Loucy (cell line): ENCODE results near the gene EIF6.

ENCODE experiments used
- H2AFZ ChIP-seq: fragments of 200-600 bp; sonication (generic); 2 replicates; pipeline ENCODE4 v1.6.0; 2016; ENCODE audit warnings: antibody characterized with exemption, mild to moderate bottlenecking, low read length, moderate library complexity
- H3F3A ChIP-seq: fragments of 200-600 bp; 2 replicates; pipeline ENCODE4 v1.6.0; 2016; ENCODE audit warnings: antibody characterized with exemption, low read depth, mild to moderate bottlenecking
- H3K27me3 ChIP-seq: fragments of 200-600 bp; sonication (generic); 2 replicates; pipeline ENCODE4 v1.6.1; 2014; ENCODE audit warnings: low read length, mild to moderate bottlenecking; ENCODE audit not compliant: insufficient read depth, poor library complexity, severe bottlenecking
- H3K36me3 ChIP-seq: fragments of 200-600 bp; sonication (generic); 2 replicates; pipeline ENCODE4 v1.6.1; 2016; ENCODE audit warnings: low read length; ENCODE audit not compliant: insufficient read depth
- H3K4me1 ChIP-seq: fragments of 200-600 bp; sonication (generic); 2 replicates; pipeline ENCODE4 v1.5.1; 2014; ENCODE audit warnings: low read length, mild to moderate bottlenecking; ENCODE audit not compliant: insufficient read depth, poor library complexity, severe bottlenecking
- H3K4me2 ChIP-seq: fragments of 200-600 bp; sonication (generic); 2 replicates; pipeline ENCODE4 v1.6.0; 2014; ENCODE audit warnings: antibody characterized with exemption, low read length, low read depth, mild to moderate bottlenecking; ENCODE audit not compliant: poor library complexity, severe bottlenecking
- H3K4me3 ChIP-seq: fragments of 200-600 bp; sonication (generic); 2 replicates; pipeline ENCODE4 v1.5.1; 2014; ENCODE audit warnings: low read length, mild to moderate bottlenecking, mixed read lengths; ENCODE audit not compliant: poor library complexity, severe bottlenecking
- H3K79me2 ChIP-seq: fragments of 200-600 bp; sonication (generic); 2 replicates; pipeline ENCODE4 v1.6.1; 2014; ENCODE audit warnings: low read length; ENCODE audit not compliant: insufficient read depth
- H3K9ac ChIP-seq: fragments of 200-600 bp; sonication (generic); 2 replicates; pipeline ENCODE4 v1.6.0; 2014; ENCODE audit warnings: mild to moderate bottlenecking, low read depth, low read length, moderate library complexity; ENCODE audit not compliant: poor library complexity, severe bottlenecking
- H3K9me2 ChIP-seq: fragments of 200-600 bp; sonication (generic); replicated peaks from 2 replicates; pipeline ENCODE4 v1.6.1; 2016; ENCODE audit warnings: low read depth, low read length, mixed read lengths
- H3K9me3 ChIP-seq: fragments of 200-600 bp; sonication (generic); 2 replicates; pipeline ENCODE4 v1.6.1; 2014; ENCODE audit warnings: mild to moderate bottlenecking, antibody characterized with exemption, low read length, low read depth; ENCODE audit not compliant: insufficient read depth
- H4K20me1 ChIP-seq: fragments of 200-600 bp; sonication (generic); 2 replicates; pipeline ENCODE4 v1.6.0; 2014; ENCODE audit warnings: antibody characterized with exemption, low read length, mild to moderate bottlenecking; ENCODE audit not compliant: insufficient read depth, poor library complexity, severe bottlenecking
- CTCF ChIP-seq: fragments of 200-600 bp; sonication (generic); conservative IDR thresholded peaks from 2 replicates; pipeline ENCODE4 v1.5.1; 2014; ENCODE audit warnings: mild to moderate bottlenecking, antibody characterized with exemption, low read length
- EZH2phosphoT487 ChIP-seq: fragments of 200-600 bp; IDR thresholded peaks from 2 replicates; pipeline ENCODE4 v1.6.1; 2018; ENCODE audit warnings: antibody characterized with exemption, mild to moderate bottlenecking, moderate library complexity, borderline replicate concordance

Gene EIF6

GRCh38 chr20:35319192-35319870, 34.8 kb upstream of the EIF6 start:
- Histone ChIP-seq H3K4me1 (peaks cover 7% of the 10 kb centered on the region), H3K36me3 (no peaks in the 10 kb centered on the region), H3K79me2 (no peaks in the 10 kb centered on the region), H3K9me2 (no peaks in the 10 kb centered on the region), H3K27me3 (no peaks in the 10 kb centered on the region), H3K9ac (no peak overlapping the region), H3K4me2 (no peak overlapping the region), H3F3A (no peaks in the 10 kb centered on the region), H4K20me1 (no peaks in the 10 kb centered on the region), H3K9me3 (no peaks in the 10 kb centered on the region), H2AFZ (no peak overlapping the region), H3K4me3 (no peak overlapping the region)
- TF ChIP-seq CTCF (no peak), EZH2phosphoT487 (no peak)

GRCh38 chr20:35318502-35319157, 34.1 kb upstream of the EIF6 start:
- no peak overlapping the region for H3K4me3 ChIP-seq
- H3K4me1 ChIP-seq: peaks cover 7% of the 10 kb centered on the region
- no peaks in the 10 kb centered on the region for H3K36me3 ChIP-seq
- no peaks in the 10 kb centered on the region for H3K9me2 ChIP-seq
- H3K4me2 ChIP-seq: no peak overlapping the region
- H3K9me3 ChIP-seq: no peaks in the 10 kb centered on the region
- H3K27me3 ChIP-seq: no peaks in the 10 kb centered on the region
- H2AFZ ChIP-seq: no peak overlapping the region
- H3F3A ChIP-seq: no peaks in the 10 kb centered on the region
- H3K79me2 ChIP-seq: no peaks in the 10 kb centered on the region
- H3K9ac ChIP-seq: no peak overlapping the region
- H4K20me1 ChIP-seq: no peaks in the 10 kb centered on the region
- TF ChIP-seq EZH2phosphoT487: no peak
- no peak for TF ChIP-seq CTCF

- H4K20me1 ChIP-seq: no peaks in the 10 kb centered on the region
- H3K4me1 ChIP-seq: peaks cover 9% of the 10 kb centered on the region
- TF ChIP-seq EZH2phosphoT487 (no peak), CTCF (no peak)
- H3K4me3 ChIP-seq: no peak overlapping the region
- no peaks in the 10 kb centered on the region for H3K9me2 ChIP-seq
- no peak overlapping the region for H2AFZ ChIP-seq
- H3F3A ChIP-seq: no peaks in the 10 kb centered on the region
- H3K4me2 ChIP-seq: no peak overlapping the region
- H3K9ac ChIP-seq: no peak overlapping the region
- H3K79me2 ChIP-seq: no peaks in the 10 kb centered on the region
- H3K9me3 ChIP-seq: no peaks in the 10 kb centered on the region
- H3K36me3 ChIP-seq: no peaks in the 10 kb centered on the region
- H3K27me3 ChIP-seq: no peaks in the 10 kb centered on the region
Measured at GRCh38 chr20:35317416-35318210, 33.0 kb upstream of the EIF6 start.
